Nephron (organoid): ENCODE data around the gene PNO1.

Experiments
- H3K27ac Mint-ChIP-seq, 3 experiments: 2 replicates each; pipeline ENCODE4 v1.8.0; 2020; ENCODE audit warnings: mixed read lengths in 3 of 3, mild to moderate bottlenecking in 2 of 3, moderate library complexity in 1 of 3
- H3K27me3 Mint-ChIP-seq: 2 replicates; pipeline ENCODE4 v1.8.0; 2021; ENCODE audit warnings: low read depth, mild to moderate bottlenecking, moderate library complexity, mixed read lengths
- H3K36me3 Mint-ChIP-seq: 2 replicates; pipeline ENCODE4 v1.8.0; 2020; ENCODE audit warnings: low read depth, mixed read lengths
- H3K4me1 Mint-ChIP-seq: 2 replicates; pipeline ENCODE4 v1.8.0; 2020; ENCODE audit warnings: mixed read lengths
- H3K4me3 Mint-ChIP-seq, 3 experiments: 2 replicates each; pipeline ENCODE4 v1.8.0; 2020; ENCODE audit warnings: mild to moderate bottlenecking in 3 of 3, mixed read lengths in 3 of 3, moderate library complexity in 2 of 3
- H3K9me3 Mint-ChIP-seq: 2 replicates; pipeline ENCODE4 v1.8.0; 2020; ENCODE audit warnings: mixed read lengths
- CTCF ChIP-seq, 3 experiments: fragments of 200-600 bp; sonication (generic); IDR thresholded peaks; one replicate each; pipeline ENCODE4 v1.5.0; 2021; ENCODE audit warnings: antibody characterized with exemption in 3 of 3; ENCODE audit not compliant: unreplicated experiment in 3 of 3

Gene PNO1

GRCh38 chr2:68217729-68218128, 60.0 kb downstream of the PNO1 start:
- Mint-ChIP-seq H3K27me3 (no peaks in the 10 kb centered on the region), H3K27ac (no peak overlapping the region), H3K36me3 (peaks cover 44% of the 10 kb centered on the region), H3K9me3 (peaks cover 7% of the 10 kb centered on the region), H3K4me1 (peaks cover 40% of the 10 kb centered on the region), H3K4me3 (no peak overlapping the region)
- no peak for TF ChIP-seq CTCF (IDR thresholded peaks at IDR 0.05; ENCODE audit: unreplicated experiment in 3 of 3)

GRCh38 chr2:68218343-68218901, 60.7 kb downstream of the PNO1 start:
- peaks cover 50% of the 10 kb centered on the region for H3K36me3 Mint-ChIP-seq
- H3K4me3 Mint-ChIP-seq, result no peak overlapping the region
- TF ChIP-seq CTCF (IDR thresholded peaks at IDR 0.05; ENCODE audit: unreplicated experiment in 3 of 3), result no peak
- H3K27me3 Mint-ChIP-seq, result no peaks in the 10 kb centered on the region
- H3K4me1 Mint-ChIP-seq, result peaks cover 40% of the 10 kb centered on the region
- H3K9me3 Mint-ChIP-seq, result peaks cover 7% of the 10 kb centered on the region
- H3K27ac Mint-ChIP-seq, result no peak overlapping the region

GRCh38 chr2:68222287-68222686, 64.6 kb downstream of the PNO1 start:
- Mint-ChIP-seq H3K36me3 (peaks cover 50% of the 10 kb centered on the region), H3K4me3 (no peak overlapping the region), H3K9me3 (peaks cover 7% of the 10 kb centered on the region), H3K27me3 (no peaks in the 10 kb centered on the region), H3K4me1 (peaks cover 19% of the 10 kb centered on the region), H3K27ac (peak overlapping the region in 1 of 3 experiments; percentile 20)
- TF ChIP-seq CTCF (IDR thresholded peaks at IDR 0.05; ENCODE audit: unreplicated experiment in 3 of 3), result no peak

GRCh38 chr2:68223419-68223818, 65.7 kb downstream of the PNO1 start:
- H3K4me3 Mint-ChIP-seq, result no peak overlapping the region
- H3K27ac Mint-ChIP-seq, result no peak overlapping the region
- H3K36me3 Mint-ChIP-seq, result peaks cover 50% of the 10 kb centered on the region
- H3K27me3 Mint-ChIP-seq, result no peaks in the 10 kb centered on the region
- H3K9me3 Mint-ChIP-seq, result peaks cover 7% of the 10 kb centered on the region
- peaks cover 14% of the 10 kb centered on the region for H3K4me1 Mint-ChIP-seq
- TF ChIP-seq CTCF (IDR thresholded peaks at IDR 0.05; ENCODE audit: unreplicated experiment in 3 of 3), result no peak

- Mint-ChIP-seq H3K36me3 (peaks cover 47% of the 10 kb centered on the region), H3K4me1 (peaks cover 5% of the 10 kb centered on the region), H3K4me3 (no peak overlapping the region), H3K9me3 (peaks cover 5% of the 10 kb centered on the region), H3K27ac (no peak overlapping the region), H3K27me3 (no peaks in the 10 kb centered on the region)
- TF ChIP-seq CTCF (IDR thresholded peaks at IDR 0.05; ENCODE audit: unreplicated experiment in 3 of 3), result no peak
Observed at GRCh38 chr2:68225119-68225632, 67.5 kb downstream of the PNO1 start.
